Right atrium auricular region (tissue), 2 donors: ENCODE data around the gene SLC8A3. TPM values are rescaled to one million over a fixed set of nuclear protein-coding genes. Genes with fewer than 3 reads are reported as not detected.

ENCODE experiments used
- DNase-seq: peaks from one replicate; pipeline ENCODE4 v3.0.0-alpha.2; 2019; ENCODE audit warnings: low spot score
- H3K27ac ChIP-seq, 2 donors: fragments of 200-600 bp; sonication (generic); 1 replicate in 1 of 2; 2 replicates in 1 of 2; pipeline ENCODE4 v1.5.1; 2016 to 2019
- H3K27me3 ChIP-seq, 2 donors: fragments of 200-600 bp; sonication (generic); one replicate each; pipeline versions ENCODE4 v1.5.1 to v1.6.0; 2017 to 2019
- H3K36me3 ChIP-seq: fragments of 200-600 bp; sonication (generic); one replicate; pipeline ENCODE4 v1.5.1; 2016
- H3K4me1 ChIP-seq, 2 donors: fragments of 200-600 bp; sonication (generic); one replicate each; pipeline versions ENCODE4 v1.5.1 to v1.6.0; 2017 to 2019
- H3K4me3 ChIP-seq, 2 donors: fragments of 200-600 bp; sonication (generic); 1 replicate in 1 of 2; 2 replicates in 1 of 2; pipeline ENCODE4 v1.5.1; 2017 to 2019; ENCODE audit warnings: mild to moderate bottlenecking in 1 of 2, moderate library complexity in 1 of 2
- H3K9me3 ChIP-seq, 2 donors: fragments of 200-600 bp; sonication (generic); one replicate each; pipeline ENCODE4 v1.5.1; 2019
- total RNA-seq, 2 donors: library from RNA; depleted of rRNA; stranded (reverse); fragments of >200 nt; gene quantifications; one replicate each; pipeline ENCODE4 v1.1.0, GENCODE V29; 2016
- TF ChIP-seq, protein P1 (sequence below), 2 donors: fragments of 200-600 bp; sonication (generic); IDR thresholded peaks; one replicate each; pipeline ENCODE4 v1.5.1; 2019; ENCODE audit warnings: antibody characterized with exemption in 2 of 2

The SLC8A3 gene
- total RNA-seq, 2 donors from 2014 or later: 1.3 to 1.4 TPM

DNA sequence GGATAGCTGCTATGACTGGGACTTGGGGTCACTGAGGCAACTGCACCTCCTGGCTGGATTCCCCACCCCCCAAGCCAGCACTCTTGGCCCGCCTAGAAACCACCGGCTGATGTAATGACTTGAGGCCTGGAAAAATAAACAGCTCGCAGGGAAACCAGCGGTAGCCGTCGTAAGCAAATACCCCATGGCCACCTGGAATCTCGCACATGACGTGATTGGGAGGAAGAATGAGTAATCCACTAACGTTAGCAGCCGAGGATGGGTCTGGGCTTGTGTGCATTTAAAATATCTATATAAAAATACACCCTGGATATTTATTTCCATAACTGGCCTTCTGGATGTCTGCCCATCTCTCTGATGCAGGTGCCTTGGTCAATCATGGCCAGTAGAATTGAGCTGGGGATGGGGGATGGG, 189.5 kb downstream of the SLC8A3 start:
- TF ChIP-seq, protein P1, sequence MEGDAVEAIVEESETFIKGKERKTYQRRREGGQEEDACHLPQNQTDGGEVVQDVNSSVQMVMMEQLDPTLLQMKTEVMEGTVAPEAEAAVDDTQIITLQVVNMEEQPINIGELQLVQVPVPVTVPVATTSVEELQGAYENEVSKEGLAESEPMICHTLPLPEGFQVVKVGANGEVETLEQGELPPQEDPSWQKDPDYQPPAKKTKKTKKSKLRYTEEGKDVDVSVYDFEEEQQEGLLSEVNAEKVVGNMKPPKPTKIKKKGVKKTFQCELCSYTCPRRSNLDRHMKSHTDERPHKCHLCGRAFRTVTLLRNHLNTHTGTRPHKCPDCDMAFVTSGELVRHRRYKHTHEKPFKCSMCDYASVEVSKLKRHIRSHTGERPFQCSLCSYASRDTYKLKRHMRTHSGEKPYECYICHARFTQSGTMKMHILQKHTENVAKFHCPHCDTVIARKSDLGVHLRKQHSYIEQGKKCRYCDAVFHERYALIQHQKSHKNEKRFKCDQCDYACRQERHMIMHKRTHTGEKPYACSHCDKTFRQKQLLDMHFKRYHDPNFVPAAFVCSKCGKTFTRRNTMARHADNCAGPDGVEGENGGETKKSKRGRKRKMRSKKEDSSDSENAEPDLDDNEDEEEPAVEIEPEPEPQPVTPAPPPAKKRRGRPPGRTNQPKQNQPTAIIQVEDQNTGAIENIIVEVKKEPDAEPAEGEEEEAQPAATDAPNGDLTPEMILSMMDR (IDR thresholded peaks at IDR 0.05): no peak
- Histone ChIP-seq H3K27ac (no peak overlapping the region), H3K4me1 (no peaks in the 10 kb centered on the region), H3K27me3 (no peaks in the 10 kb centered on the region), H3K4me3 (no peak overlapping the region), H3K9me3 (no peaks in the 10 kb centered on the region), H3K36me3 (no peaks in the 10 kb centered on the region)
- DNase-seq: no peak

DNA sequence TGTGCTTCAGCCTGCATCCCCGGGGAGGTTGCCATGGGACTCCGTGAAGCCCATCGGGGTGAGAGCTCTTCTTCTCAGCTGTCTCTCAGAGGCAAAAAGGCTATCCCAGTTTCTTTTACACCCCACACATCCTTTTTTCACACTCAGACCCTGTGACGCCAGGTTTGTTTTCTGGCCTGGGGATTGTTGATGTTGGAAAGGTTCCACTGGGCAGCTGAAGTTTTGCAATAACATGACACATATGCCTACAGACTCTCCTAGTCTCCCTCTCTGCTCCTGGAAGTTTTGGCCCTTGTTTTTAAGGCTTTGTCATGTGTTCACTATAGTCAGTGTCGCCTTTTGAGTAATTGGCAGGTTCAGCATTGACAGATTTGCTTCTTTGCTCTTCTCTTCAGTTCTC, 190.9 kb downstream of the SLC8A3 start:
- TF ChIP-seq, protein P1 (IDR thresholded peaks at IDR 0.05): no peak
- H3K4me1 ChIP-seq: no peaks in the 10 kb centered on the region
- H3K27me3 ChIP-seq: no peaks in the 10 kb centered on the region
- H3K27ac ChIP-seq: no peak overlapping the region
- H3K4me3 ChIP-seq: no peak overlapping the region
- no peaks in the 10 kb centered on the region for H3K9me3 ChIP-seq
- H3K36me3 ChIP-seq: no peaks in the 10 kb centered on the region
- DNase-seq: peak; percentile 77

DNA sequence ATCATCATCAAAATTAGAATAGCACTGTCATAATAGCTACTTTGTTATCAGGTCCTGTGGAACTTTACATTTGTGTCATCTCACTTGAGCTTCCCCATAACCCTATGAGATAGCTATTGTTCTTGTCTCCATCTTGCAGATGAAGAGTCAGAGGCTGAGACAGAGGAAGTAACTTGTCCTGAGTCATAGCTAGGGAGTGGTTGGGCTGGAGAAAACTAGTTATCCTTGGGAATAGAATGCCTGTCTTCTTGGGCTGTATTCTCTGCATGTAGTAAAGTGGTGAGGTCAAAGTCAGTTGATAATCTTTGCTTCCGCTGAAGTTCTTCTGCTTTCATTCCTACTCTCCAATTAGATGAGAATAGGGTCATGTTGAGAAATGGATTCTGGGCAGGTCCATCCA, 192.5 kb downstream of the SLC8A3 start:
- TF ChIP-seq, protein P1 (IDR thresholded peaks at IDR 0.05): no peak
- no peak overlapping the region for H3K27ac ChIP-seq
- H3K36me3 ChIP-seq: no peaks in the 10 kb centered on the region
- H3K27me3 ChIP-seq: no peaks in the 10 kb centered on the region
- no peaks in the 10 kb centered on the region for H3K4me1 ChIP-seq
- no peaks in the 10 kb centered on the region for H3K9me3 ChIP-seq
- H3K4me3 ChIP-seq: no peak overlapping the region
- DNase-seq: no peak

Other genes with a start within 250 kb of the SLC8A3 start
- 10 to 100 TPM; 19.5 to 22.4 TPM for gene COX16, start 170.7 kb upstream of the SLC8A3 start, total RNA-seq
- 10 to 100 TPM; 19.3 to 37.2 TPM for gene SYNJ2BP, start 228.1 kb upstream of the SLC8A3 start, total RNA-seq